ENCODE measurements around the gene ANKFN1. TPM values are rescaled to one million over a fixed set of nuclear protein-coding genes. Genes with fewer than 3 reads are reported as not detected.

Gene ANKFN1
- total and polyA plus RNA-seq, 2 of the 13 experiments (the other 11 are each of a cell fraction or from before 2014, with no cell fraction given), result not detected

DNA sequence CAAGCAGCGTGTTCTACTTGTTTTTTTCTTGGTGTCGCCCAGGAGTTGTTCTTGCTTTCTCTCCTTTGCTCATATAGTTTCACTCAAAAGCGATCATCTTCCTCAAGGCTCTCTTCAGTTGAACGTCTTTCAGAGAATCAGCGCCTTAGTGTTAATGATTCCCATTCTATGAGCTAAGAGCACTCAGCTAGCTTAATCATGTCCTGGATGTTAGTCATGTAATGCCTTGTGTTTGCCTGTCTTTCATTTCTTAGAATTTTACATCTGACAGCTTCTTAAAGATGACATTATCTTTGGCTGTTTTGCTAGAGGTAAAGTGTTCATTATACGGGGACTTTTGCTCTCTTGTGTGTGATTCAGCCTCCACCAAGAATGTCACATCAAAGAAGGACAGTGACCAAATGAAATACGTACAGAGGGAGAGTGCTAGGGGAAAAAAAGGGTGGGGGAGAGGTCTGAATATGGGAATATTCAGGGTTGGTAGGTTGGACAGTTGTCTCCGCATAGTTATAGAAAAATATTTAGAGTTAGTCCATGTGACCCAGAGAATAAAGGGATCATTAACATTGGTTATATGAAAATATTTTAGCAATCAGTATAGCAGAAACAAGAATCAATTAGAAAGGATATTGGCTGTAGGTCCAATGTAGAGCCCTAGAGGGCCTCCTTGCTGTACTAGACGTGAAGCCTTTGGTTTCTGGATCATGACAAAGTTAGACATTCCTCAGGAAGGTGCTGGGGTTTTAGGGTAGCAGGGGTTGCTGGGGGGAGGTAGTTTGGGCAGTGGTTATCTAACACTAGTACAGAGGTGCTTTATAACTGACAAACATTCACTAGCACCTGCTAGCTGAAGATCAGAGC is 31.9 kb upstream of the ANKFN1 start:
- no peaks in the 10 kb centered on the region for H3K36me3 ChIP-seq (replicated peaks in 1 of 2; ENCODE audit: control insufficient read depth in 1 of 2, insufficient read depth in 2 of 2, low read length in 2 of 2)
- H3K4me2 ChIP-seq (ENCODE audit: low read depth, low read length), result no peak overlapping the region
- H4K20me1 ChIP-seq (ENCODE audit: insufficient read depth, low read length), result no peaks in the 10 kb centered on the region
- no peak overlapping the region for H2AFZ ChIP-seq (ENCODE audit: low read length)
- H3K27ac ChIP-seq (ENCODE audit: extremely low read length, insufficient read depth, low read length), result no peak overlapping the region
- ATAC-seq, result peak; percentile 63
- FAIRE-seq, result no peak
- H3K4me1 ChIP-seq (ENCODE audit: insufficient read depth, low read length), result no peaks in the 10 kb centered on the region
- no peaks in the 10 kb centered on the region for H3K9me3 ChIP-seq (ENCODE audit: low read length)
- no peak overlapping the region for H3K9ac ChIP-seq (ENCODE audit: insufficient read depth, low read depth, low read length)
- ChIA-PET CTCF (ENCODE audit: low intra/inter-chr PET ratio, low total read pairs) (no interaction called here), POLR2A (no interaction called here)
- DNase-seq (ENCODE audit: low spot score), result no peak
- in situ Hi-C loops (cut with HindIII; ENCODE audit: extremely low pct_ligation_motif_present, low pct_unique_long_range_greater_than_20kb) (no loop called here), intact Hi-C loops (cut with micrococcal nuclease; ENCODE audit: unreplicated experiment) (no loop called here)
- 9% methylated on average over 9 of the region's 9 CpGs for WGBS (ENCODE audit: low lambda C conversion rate)
- no peaks in the 10 kb centered on the region for H3K27me3 ChIP-seq (ENCODE audit: control insufficient read depth in 1 of 2, insufficient read depth in 2 of 2, low read length in 2 of 2)
- H3K79me2 ChIP-seq (ENCODE audit: insufficient read depth, low read length), result no peaks in the 10 kb centered on the region
- no TSS peak for BruUV-seq (replicated peaks)
- H3K4me3 ChIP-seq (replicated peaks in 1 of 3; ENCODE audit: insufficient read depth in 1 of 3, low read depth in 2 of 3, low read length in 3 of 3), result no peak overlapping the region
- TF ChIP-seq STAG1 (CRISPR knock-in tag; IDR thresholded peaks at IDR 0.05), result peak; percentile 52
- TF ChIP-seq, protein P1, sequence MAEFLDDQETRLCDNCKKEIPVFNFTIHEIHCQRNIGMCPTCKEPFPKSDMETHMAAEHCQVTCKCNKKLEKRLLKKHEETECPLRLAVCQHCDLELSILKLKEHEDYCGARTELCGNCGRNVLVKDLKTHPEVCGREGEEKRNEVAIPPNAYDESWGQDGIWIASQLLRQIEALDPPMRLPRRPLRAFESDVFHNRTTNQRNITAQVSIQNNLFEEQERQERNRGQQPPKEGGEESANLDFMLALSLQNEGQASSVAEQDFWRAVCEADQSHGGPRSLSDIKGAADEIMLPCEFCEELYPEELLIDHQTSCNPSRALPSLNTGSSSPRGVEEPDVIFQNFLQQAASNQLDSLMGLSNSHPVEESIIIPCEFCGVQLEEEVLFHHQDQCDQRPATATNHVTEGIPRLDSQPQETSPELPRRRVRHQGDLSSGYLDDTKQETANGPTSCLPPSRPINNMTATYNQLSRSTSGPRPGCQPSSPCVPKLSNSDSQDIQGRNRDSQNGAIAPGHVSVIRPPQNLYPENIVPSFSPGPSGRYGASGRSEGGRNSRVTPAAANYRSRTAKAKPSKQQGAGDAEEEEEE (CRISPR knock-in tag; IDR thresholded peaks at IDR 0.05; ENCODE audit: borderline replicate concordance), result no peak
- TF ChIP-seq, protein P2, sequence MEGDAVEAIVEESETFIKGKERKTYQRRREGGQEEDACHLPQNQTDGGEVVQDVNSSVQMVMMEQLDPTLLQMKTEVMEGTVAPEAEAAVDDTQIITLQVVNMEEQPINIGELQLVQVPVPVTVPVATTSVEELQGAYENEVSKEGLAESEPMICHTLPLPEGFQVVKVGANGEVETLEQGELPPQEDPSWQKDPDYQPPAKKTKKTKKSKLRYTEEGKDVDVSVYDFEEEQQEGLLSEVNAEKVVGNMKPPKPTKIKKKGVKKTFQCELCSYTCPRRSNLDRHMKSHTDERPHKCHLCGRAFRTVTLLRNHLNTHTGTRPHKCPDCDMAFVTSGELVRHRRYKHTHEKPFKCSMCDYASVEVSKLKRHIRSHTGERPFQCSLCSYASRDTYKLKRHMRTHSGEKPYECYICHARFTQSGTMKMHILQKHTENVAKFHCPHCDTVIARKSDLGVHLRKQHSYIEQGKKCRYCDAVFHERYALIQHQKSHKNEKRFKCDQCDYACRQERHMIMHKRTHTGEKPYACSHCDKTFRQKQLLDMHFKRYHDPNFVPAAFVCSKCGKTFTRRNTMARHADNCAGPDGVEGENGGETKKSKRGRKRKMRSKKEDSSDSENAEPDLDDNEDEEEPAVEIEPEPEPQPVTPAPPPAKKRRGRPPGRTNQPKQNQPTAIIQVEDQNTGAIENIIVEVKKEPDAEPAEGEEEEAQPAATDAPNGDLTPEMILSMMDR (CRISPR knock-in tag; IDR thresholded peaks at IDR 0.05), result peak; percentile 32; the same call in 1 of the 2 replicates

Data from HepG2 (cell line).